ENCODE measurements around the gene PNPLA7.
A peak's percentile ranks its signal among the peaks of the same experiment; 100 is the strongest.

- TF ChIP-seq CTCF (IDR thresholded peaks at IDR 0.05) (peak in 5 of 6 experiments; percentile 30 to 91 (median 78)), POLR2A (IDR thresholded peaks at IDR 0.05) (peak in 1 of 2 donors; percentile 63)
Measured at GRCh38 chr9:137422604-137423513, 127.3 kb downstream of the PNPLA7 start, which contains the start of the genes EXD3 and NOXA1.

Measured in thyroid gland (tissue), 4 donors.